ENCODE data around the gene ITGB3. TPM values are rescaled to one million over a fixed set of nuclear protein-coding genes. Genes with fewer than 3 reads are reported as not detected.

ITGB3 gene
- total RNA-seq, 4 donors from 2014 or later, result 48.6 to 61.5 (median 54.9) TPM

GRCh38 chr17:47250855-47251254 lies 2.8 kb upstream of the ITGB3 start:
- Histone ChIP-seq H3K4me1 (peaks cover 16 to 28% (median 27%) of the 10 kb centered on the region in 4 donors), H3K36me3 (no peaks in the 10 kb centered on the region), H3K4me3 (no peak overlapping the region), H3K27me3 (peaks cover 0 to 5% (median 0%) of the 10 kb centered on the region in 4 donors), H3K27ac (replicated peaks in 1 of 4) (no peak overlapping the region), H3K9me3 (no peaks in the 10 kb centered on the region)
- 92% methylated on average over 2 of the region's 2 CpGs for WGBS
- no peak for DNase-seq (ENCODE audit: extremely low spot score)
- no peak for TF ChIP-seq POLR2A (IDR thresholded peaks at IDR 0.05; ENCODE audit: low read depth)
- intact Hi-C loops (cut with DNase I), result no loop called here

- 100% methylated on average over 1 of the region's 1 CpG for WGBS
- no peak overlapping the region for H3K4me3 ChIP-seq
- peaks cover 0 to 5% (median 0%) of the 10 kb centered on the region in 4 donors for H3K27me3 ChIP-seq
- H3K27ac ChIP-seq (replicated peaks in 1 of 4), result no peak overlapping the region
- no peaks in the 10 kb centered on the region for H3K36me3 ChIP-seq
- TF ChIP-seq POLR2A (IDR thresholded peaks at IDR 0.05; ENCODE audit: low read depth) (no peak), POLR2AphosphoS5 (IDR thresholded peaks at IDR 0.05) (no peak), CTCF (IDR thresholded peaks at IDR 0.05) (no peak), EP300 (IDR thresholded peaks at IDR 0.05) (no peak)
- peaks cover 16 to 34% (median 33%) of the 10 kb centered on the region in 4 donors for H3K4me1 ChIP-seq
- no peaks in the 10 kb centered on the region for H3K9me3 ChIP-seq
- intact Hi-C loops (cut with DNase I), result no loop called here
- no peak for DNase-seq (ENCODE audit: extremely low spot score)
These were observed 2.1 kb upstream of the ITGB3 start for GRCh38 chr17:47251421-47251940.

- intact Hi-C loops (cut with DNase I), result no loop called here
- H3K27ac ChIP-seq (replicated peaks in 1 of 4), result peak overlapping the region in 1 of 4 donors; percentile 87
- TF ChIP-seq EP300 (IDR thresholded peaks at IDR 0.05), result no peak
These were observed 1.4 kb upstream of the ITGB3 start for GRCh38 chr17:47252209-47252608.

GRCh38 chr17:47252766-47253512 lies 688 bp upstream of the ITGB3 start:
- Histone ChIP-seq H3K9me3 (no peaks in the 10 kb centered on the region), H3K36me3 (no peaks in the 10 kb centered on the region), H3K27ac (replicated peaks in 1 of 4) (peak overlapping the region; percentile 87 to 91 (median 88)), H3K27me3 (peaks cover 0 to 5% (median 0%) of the 10 kb centered on the region in 4 donors), H3K4me1 (peaks cover 17 to 49% (median 48%) of the 10 kb centered on the region in 4 donors), H3K4me3 (peak overlapping the region; percentile 81 to 96 (median 88))
- WGBS, result 71% methylated on average over 10 of the region's 10 CpGs
- no peak for DNase-seq (ENCODE audit: extremely low spot score)
- no peak for TF ChIP-seq CTCF (IDR thresholded peaks at IDR 0.05)
- no peak for TF ChIP-seq POLR2A (IDR thresholded peaks at IDR 0.05; ENCODE audit: low read depth)
- no peak for TF ChIP-seq EP300 (IDR thresholded peaks at IDR 0.05)
- no peak for TF ChIP-seq POLR2AphosphoS5 (IDR thresholded peaks at IDR 0.05)
- intact Hi-C loops (cut with DNase I), result no loop called here

More at GRCh38 chr17:47252209-47252608, 1.4 kb upstream of the ITGB3 start:
- Histone ChIP-seq H3K27me3 (peaks cover 0 to 5% (median 0%) of the 10 kb centered on the region in 4 donors), H3K4me3 (no peak overlapping the region), H3K9me3 (no peaks in the 10 kb centered on the region), H3K4me1 (peaks cover 16 to 41% (median 40%) of the 10 kb centered on the region in 4 donors), H3K36me3 (no peaks in the 10 kb centered on the region)
- DNase-seq (ENCODE audit: extremely low spot score), result no peak
- 100% methylated on average over 1 of the region's 1 CpG for WGBS

- TF ChIP-seq CTCF (IDR thresholded peaks at IDR 0.05) (no peak), EP300 (IDR thresholded peaks at IDR 0.05) (no peak), POLR2A (IDR thresholded peaks at IDR 0.05; ENCODE audit: low read depth) (no peak), POLR2AphosphoS5 (IDR thresholded peaks at IDR 0.05) (no peak)
- Histone ChIP-seq H3K36me3 (no peaks in the 10 kb centered on the region), H3K27me3 (peaks cover 0 to 5% (median 0%) of the 10 kb centered on the region in 4 donors), H3K4me3 (peak overlapping the region; percentile 81 to 96 (median 88)), H3K9me3 (no peaks in the 10 kb centered on the region), H3K27ac (replicated peaks in 1 of 4) (peak overlapping the region; percentile 87 to 91 (median 88)), H3K4me1 (peaks cover 19 to 55% (median 52%) of the 10 kb centered on the region in 4 donors)
- 18% methylated on average over 11 of the region's 15 CpGs for WGBS
- intact Hi-C loops (cut with DNase I), result no loop called here
- no peak for DNase-seq (ENCODE audit: extremely low spot score)
These were observed 846 bp downstream of the ITGB3 start for GRCh38 chr17:47254403-47254943.

Data from esophagus muscularis mucosa (tissue), 4 donors.